H9 (cell line): ENCODE results near the gene NUDT21. TPM values are rescaled to one million over a fixed set of nuclear protein-coding genes. Genes with fewer than 3 reads are reported as not detected.

Source experiments
- DNase-seq: peaks from one replicate; pipeline ENCODE4 v3.0.0-alpha.2; 2017
- H2AFZ ChIP-seq: one replicate; pipeline ENCODE4 v1.6.1; 2013; ENCODE audit warnings: mild to moderate bottlenecking, low read length, control low read depth, moderate library complexity
- H2AK5ac ChIP-seq: 2 replicates; pipeline ENCODE4 v1.6.1; 2013; ENCODE audit warnings: low read length, control low read depth, mixed read lengths; ENCODE audit not compliant: insufficient read length
- H2BK120ac ChIP-seq: one replicate; pipeline ENCODE4 v1.6.1; 2013; ENCODE audit warnings: low read depth, mild to moderate bottlenecking, low read length, control low read depth, inconsistent platforms; ENCODE audit not compliant: poor library complexity, severe bottlenecking
- H2BK12ac ChIP-seq: 2 replicates; pipeline ENCODE4 v1.6.1; 2013; ENCODE audit warnings: low read length, control low read depth, mixed read lengths, low read depth; ENCODE audit not compliant: insufficient read length
- H2BK15ac ChIP-seq: 2 replicates; pipeline ENCODE4 v1.6.1; 2013; ENCODE audit warnings: low read depth, low read length, control low read depth
- H2BK20ac ChIP-seq: one replicate; pipeline ENCODE4 v1.6.1; 2013; ENCODE audit warnings: low read depth, mild to moderate bottlenecking, low read length, control low read depth, inconsistent platforms; ENCODE audit not compliant: poor library complexity, severe bottlenecking
- H2BK5ac ChIP-seq: 2 replicates; pipeline ENCODE4 v1.6.1; 2013; ENCODE audit warnings: low read length, control low read depth, mixed read lengths; ENCODE audit not compliant: insufficient read length
- H3K14ac ChIP-seq: 2 replicates; pipeline ENCODE4 v1.6.1; 2013; ENCODE audit warnings: low read length, control low read depth; ENCODE audit not compliant: insufficient read depth
- H3K18ac ChIP-seq: 2 replicates; pipeline ENCODE4 v1.6.1; 2013; ENCODE audit warnings: low read depth, mild to moderate bottlenecking, mixed read lengths, low read length, control low read depth; ENCODE audit not compliant: insufficient read length
- H3K23ac ChIP-seq: 2 replicates; pipeline ENCODE4 v1.6.1; 2013; ENCODE audit warnings: low read length, control low read depth, mixed read lengths, low read depth; ENCODE audit not compliant: insufficient read length
- H3K23me2 ChIP-seq: 2 replicates; pipeline ENCODE4 v1.6.1; 2013; ENCODE audit warnings: low read depth, mild to moderate bottlenecking, mixed read lengths, low read length, control low read depth; ENCODE audit not compliant: insufficient read length, poor library complexity, severe bottlenecking
- H3K27ac ChIP-seq: 2 replicates; pipeline ENCODE4 v1.5.1; 2013; ENCODE audit warnings: low read length, control low read depth, mixed read lengths, low read depth; ENCODE audit not compliant: insufficient read length
- H3K27me3 ChIP-seq: 2 replicates; pipeline ENCODE4 v1.6.1; 2013; ENCODE audit warnings: low read length, control low read depth, inconsistent platforms; ENCODE audit not compliant: insufficient read depth
- H3K4ac ChIP-seq: 2 replicates; pipeline ENCODE4 v1.6.1; 2013; ENCODE audit warnings: low read depth, mild to moderate bottlenecking, control low read depth, inconsistent platforms, low read length, moderate library complexity
- H3K4me1 ChIP-seq: 2 replicates; pipeline ENCODE4 v1.6.1; 2013; ENCODE audit warnings: low read length, control low read depth, inconsistent platforms; ENCODE audit not compliant: insufficient read depth
- H3K4me2 ChIP-seq: 2 replicates; pipeline ENCODE4 v1.6.1; 2013; ENCODE audit warnings: low read length, control low read depth, mixed read lengths; ENCODE audit not compliant: insufficient read length, insufficient read depth
- H3K56ac ChIP-seq: 2 replicates; pipeline ENCODE4 v1.6.1; 2013; ENCODE audit warnings: low read depth, mild to moderate bottlenecking, mixed read lengths, low read length, control low read depth; ENCODE audit not compliant: insufficient read length
- H3K79me1 ChIP-seq: 2 replicates; pipeline ENCODE4 v1.6.1; 2013; ENCODE audit warnings: low read depth, mild to moderate bottlenecking, moderate library complexity, low read length, control low read depth, inconsistent platforms; ENCODE audit not compliant: insufficient read depth, poor library complexity, severe bottlenecking
- H3K79me2 ChIP-seq: 2 replicates; pipeline ENCODE4 v1.6.1; 2013; ENCODE audit warnings: low read length, control low read depth, inconsistent platforms; ENCODE audit not compliant: insufficient read depth
- H3K9ac ChIP-seq: 2 replicates; pipeline ENCODE4 v1.6.1; 2013; ENCODE audit warnings: low read length, control low read depth, mixed read lengths; ENCODE audit not compliant: insufficient read length; ENCODE audit errors: extremely low read depth
- H3K9me3 ChIP-seq: one replicate; pipeline ENCODE4 v1.6.1; 2013; ENCODE audit warnings: low read depth, low read length, inconsistent platforms; ENCODE audit not compliant: control insufficient read depth
- H3T11ph ChIP-seq: one replicate; pipeline ENCODE4 v1.6.1; 2013; ENCODE audit warnings: mild to moderate bottlenecking, low read length, control low read depth, inconsistent platforms
- H4K20me1 ChIP-seq: one replicate; pipeline ENCODE4 v1.6.1; 2013; ENCODE audit not compliant: control insufficient read depth, insufficient read length, insufficient read depth
- H4K5ac ChIP-seq: 2 replicates; pipeline ENCODE4 v1.6.1; 2013; ENCODE audit warnings: low read depth, mild to moderate bottlenecking, mixed read lengths, low read length, control low read depth; ENCODE audit not compliant: insufficient read length
- H4K8ac ChIP-seq: replicated peaks from 2 replicates; pipeline ENCODE4 v1.6.1; 2013; ENCODE audit warnings: low read length, control low read depth, mixed read lengths, low read depth; ENCODE audit not compliant: insufficient read length
- H4K91ac ChIP-seq: 2 replicates; pipeline ENCODE4 v1.6.1; 2013; ENCODE audit warnings: low read depth, mild to moderate bottlenecking, moderate library complexity, mixed read lengths, low read length, control low read depth; ENCODE audit not compliant: insufficient read length
- H3K27ac Mint-ChIP-seq, 3 experiments: 2 replicates in 2 of 3; 3 replicates in 1 of 3; pipeline ENCODE4 v1.8.0; 2020 to 2021; ENCODE audit warnings: mixed read lengths in 3 of 3, mild to moderate bottlenecking in 1 of 3, moderate library complexity in 1 of 3
- H3K27me3 Mint-ChIP-seq: 2 replicates; pipeline ENCODE4 v1.8.0; 2021; ENCODE audit warnings: low read depth, mild to moderate bottlenecking, moderate library complexity, mixed read lengths
- H3K36me3 Mint-ChIP-seq, 3 experiments: 2 replicates in 2 of 3; 3 replicates in 1 of 3; pipeline ENCODE4 v1.8.0; 2020 to 2021; ENCODE audit warnings: low read depth in 3 of 3, mixed read lengths in 3 of 3; ENCODE audit not compliant: insufficient read depth in 1 of 3
- H3K4me1 Mint-ChIP-seq, 2 experiments: 2 replicates each; pipeline ENCODE4 v1.8.0; 2020; ENCODE audit warnings: mixed read lengths in 2 of 2
- H3K4me3 Mint-ChIP-seq, 2 experiments: 2 replicates in 1 of 2; 3 replicates in 1 of 2; pipeline ENCODE4 v1.8.0; 2020 to 2021; ENCODE audit warnings: mild to moderate bottlenecking in 2 of 2, mixed read lengths in 2 of 2, moderate library complexity in 1 of 2
- H3K9me3 Mint-ChIP-seq, 2 experiments: 2 replicates in 1 of 2; 3 replicates in 1 of 2; pipeline ENCODE4 v1.8.0; 2020; ENCODE audit warnings: mild to moderate bottlenecking in 2 of 2, mixed read lengths in 2 of 2, moderate library complexity in 1 of 2
- CTCF ChIP-seq: fragments of 200-600 bp; sonication (generic); conservative IDR thresholded peaks from 3 replicates; pipeline ENCODE4 v1.8.0; 2021; ENCODE audit warnings: antibody characterized with exemption, mild to moderate bottlenecking
- WGBS: extraction: QIAGEN DNeasy Blood & Tissue Kit; methylation state at CpG from one replicate; pipeline ENCODE4 v1.1.7; 2013; ENCODE audit warnings: missing lambda C conversion rate, low lambda C conversion rate, mixed read lengths; ENCODE audit not compliant: insufficient read length; ENCODE audit errors: extremely low coverage; 5-methylcytosine and 5-hydroxymethylcytosine counted together
- total RNA-seq: library from RNA; stranded (reverse); gene quantifications from 2 replicates; pipeline ENCODE4 v1.2.1, GENCODE V29; 2021

The NUDT21 gene
- total RNA-seq, 1 experiment from 2014 or later = 276 TPM

GRCh38 chr16:56480776-56481467 is 29.8 kb upstream of the NUDT21 start:
- no peak overlapping the region for H4K5ac ChIP-seq
- no peak overlapping the region for H3K4ac ChIP-seq
- no peak overlapping the region for H4K8ac ChIP-seq
- Mint-ChIP-seq H3K27me3 (no peaks in the 10 kb centered on the region), H3K4me3 (no peak overlapping the region), H3K4me1 (peaks cover 5% of the 10 kb centered on the region in 2 experiments), H3K36me3 (peaks cover 6 to 30% (median 18%) of the 10 kb centered on the region in 3 experiments; a peak in 6 of 7 replicates), H3K9me3 (no peaks in the 10 kb centered on the region), H3K27ac (no peak overlapping the region; a peak in 2 of 7 replicates)
- H3K9me3 ChIP-seq = no peaks in the 10 kb centered on the region
- no peak for DNase-seq
- H3K79me1 ChIP-seq = no peaks in the 10 kb centered on the region
- no peak for TF ChIP-seq CTCF
- peaks cover 2% of the 10 kb centered on the region for H4K20me1 ChIP-seq
- H2BK12ac ChIP-seq = no peak overlapping the region
- H3K4me2 ChIP-seq = no peak overlapping the region
- H2BK120ac ChIP-seq = no peak overlapping the region
- H3K18ac ChIP-seq = no peak overlapping the region
- no peak overlapping the region for H3K9ac ChIP-seq
- no peak overlapping the region for H2BK20ac ChIP-seq
- H2AK5ac ChIP-seq = no peak overlapping the region
- H3T11ph ChIP-seq = no peak overlapping the region
- no peak overlapping the region for H3K27ac ChIP-seq
- H3K23me2 ChIP-seq = no peaks in the 10 kb centered on the region
- no CpG with 5 or more reads among the region's 7 CpGs for WGBS
- no peaks in the 10 kb centered on the region for H3K27me3 ChIP-seq
- H4K91ac ChIP-seq = no peak overlapping the region
- no peak overlapping the region for H2BK5ac ChIP-seq
- no peaks in the 10 kb centered on the region for H3K79me2 ChIP-seq
- no peak overlapping the region for H2AFZ ChIP-seq
- no peaks in the 10 kb centered on the region for H3K4me1 ChIP-seq
- no peak overlapping the region for H3K56ac ChIP-seq
- H2BK15ac ChIP-seq = no peak overlapping the region
- no peak overlapping the region for H3K14ac ChIP-seq
- no peak overlapping the region for H3K23ac ChIP-seq
